Neural progenitor cell (in vitro differentiated cells): ENCODE data around the gene DNAJC1. TPM values are rescaled to one million over a fixed set of nuclear protein-coding genes. Genes with fewer than 3 reads are reported as not detected.

ENCODE experiments used
- DNase-seq: peaks from one replicate; pipeline ENCODE4 v3.0.0-alpha.2; 2016; ENCODE audit warnings: low spot score
- H2AFZ ChIP-seq: fragments of 200-600 bp; sonication (generic); replicated peaks from 2 replicates; pipeline ENCODE4 v1.6.1; 2016; ENCODE audit warnings: antibody characterized with exemption
- H3F3A ChIP-seq: fragments of 200-600 bp; sonication (generic); 2 replicates; pipeline ENCODE4 v1.6.1; 2016; ENCODE audit warnings: antibody characterized with exemption, low read depth
- H3K27ac ChIP-seq: fragments of 200-600 bp; sonication (generic); 2 replicates; pipeline ENCODE4 v1.5.1; 2016; ENCODE audit warnings: mild to moderate bottlenecking
- H3K27me3 ChIP-seq: fragments of 200-600 bp; sonication (generic); 2 replicates; pipeline ENCODE4 v1.6.1; 2016; ENCODE audit warnings: mild to moderate bottlenecking, moderate library complexity
- H3K36me3 ChIP-seq: fragments of 200-600 bp; sonication (generic); 2 replicates; pipeline ENCODE4 v1.5.1; 2016
- H3K4me1 ChIP-seq: fragments of 200-600 bp; sonication (generic); 2 replicates; pipeline ENCODE4 v1.6.1; 2016; ENCODE audit warnings: mixed run types
- H3K4me2 ChIP-seq: fragments of 200-600 bp; sonication (generic); 2 replicates; pipeline ENCODE4 v1.6.1; 2016
- H3K4me3 ChIP-seq: fragments of 200-600 bp; sonication (generic); 2 replicates; pipeline ENCODE4 v1.5.1; 2016
- H3K79me2 ChIP-seq: fragments of 200-600 bp; sonication (generic); 2 replicates; pipeline ENCODE4 v1.6.1; 2016; ENCODE audit warnings: low read depth
- H3K9ac ChIP-seq: fragments of 200-600 bp; sonication (generic); 2 replicates; pipeline ENCODE4 v1.6.1; 2016
- H3K9me3 ChIP-seq: fragments of 200-600 bp; sonication (generic); 2 replicates; pipeline ENCODE4 v1.5.1; 2016; ENCODE audit warnings: low read depth
- H4K20me1 ChIP-seq: fragments of 200-600 bp; sonication (generic); 2 replicates; pipeline ENCODE4 v1.6.1; 2016; ENCODE audit warnings: low read depth
- H3K27ac Mint-ChIP-seq: 3 replicates; pipeline ENCODE4 v1.8.0; 2021; ENCODE audit warnings: mixed read lengths
- H3K27me3 Mint-ChIP-seq: 2 replicates; pipeline ENCODE4 v1.8.0; 2022; ENCODE audit warnings: low read depth, mild to moderate bottlenecking, inconsistent platforms, moderate library complexity, mixed read lengths; ENCODE audit not compliant: insufficient read depth
- H3K36me3 Mint-ChIP-seq: 3 replicates; pipeline ENCODE4 v1.8.0; 2021; ENCODE audit warnings: mixed read lengths
- H3K4me1 Mint-ChIP-seq: 3 replicates; pipeline ENCODE4 v1.8.0; 2021; ENCODE audit warnings: mixed read lengths
- H3K4me3 Mint-ChIP-seq: 3 replicates; pipeline ENCODE4 v1.8.0; 2021; ENCODE audit warnings: mild to moderate bottlenecking, moderate library complexity, mixed read lengths
- H3K9me3 Mint-ChIP-seq: 3 replicates; pipeline ENCODE4 v1.8.0; 2020; ENCODE audit warnings: mixed read lengths
- CTCF ChIP-seq: fragments of 200-600 bp; sonication (generic); IDR thresholded peaks from 2 replicates; pipeline ENCODE4 v1.5.1; 2017; ENCODE audit warnings: antibody characterized with exemption, mild to moderate bottlenecking
- EZH2 ChIP-seq: fragments of 200-600 bp; sonication (generic); IDR thresholded peaks from 2 replicates; pipeline ENCODE4 v1.6.1; 2017; ENCODE audit warnings: antibody characterized with exemption, mild to moderate bottlenecking, moderate library complexity
- EZH2phosphoT487 ChIP-seq: fragments of 200-600 bp; sonication (generic); IDR thresholded peaks from 2 replicates; pipeline ENCODE4 v1.6.1; 2017; ENCODE audit warnings: antibody characterized with exemption
- total RNA-seq: library from RNA; depleted of rRNA; stranded (reverse); fragments of >200 nt; gene quantifications from 2 replicates; pipeline ENCODE4 v1.2.3, GENCODE V29; 2015; ENCODE audit warnings: low replicate concordance

Gene DNAJC1
- total RNA-seq, 1 donor from 2014 or later = 55.3 TPM

- H3K4me2 ChIP-seq = no peak overlapping the region
- no peaks in the 10 kb centered on the region for H3F3A ChIP-seq
- H3K9ac ChIP-seq = no peak overlapping the region
- H4K20me1 ChIP-seq = no peaks in the 10 kb centered on the region
- H3K27me3 ChIP-seq = no peaks in the 10 kb centered on the region
- Mint-ChIP-seq H3K27me3 (peaks cover 2% of the 10 kb centered on the region), H3K4me3 (no peak overlapping the region), H3K36me3 (no peaks in the 10 kb centered on the region), H3K4me1 (peaks cover 4% of the 10 kb centered on the region), H3K9me3 (peaks cover 4% of the 10 kb centered on the region), H3K27ac (no peak overlapping the region)
- DNase-seq = no peak
- H3K9me3 ChIP-seq = no peaks in the 10 kb centered on the region
- TF ChIP-seq EZH2phosphoT487 (no peak), CTCF (no peak), EZH2 (no peak)
- H3K27ac ChIP-seq = no peak overlapping the region
- H3K79me2 ChIP-seq = no peaks in the 10 kb centered on the region
- H3K36me3 ChIP-seq = no peaks in the 10 kb centered on the region
- H3K4me3 ChIP-seq = no peak overlapping the region
- no peak overlapping the region for H2AFZ ChIP-seq
- peaks cover 9% of the 10 kb centered on the region for H3K4me1 ChIP-seq
Observed at GRCh38 chr10:22047812-22048211, 44.3 kb upstream of the DNAJC1 start.

GRCh38 chr10:22043327-22043633, 39.8 kb upstream of the DNAJC1 start:
- Histone ChIP-seq H4K20me1 (no peaks in the 10 kb centered on the region), H3K4me1 (peaks cover 23% of the 10 kb centered on the region), H3K79me2 (no peaks in the 10 kb centered on the region), H3K27ac (no peak overlapping the region), H3K36me3 (no peaks in the 10 kb centered on the region), H3K9me3 (no peaks in the 10 kb centered on the region), H3F3A (no peaks in the 10 kb centered on the region), H2AFZ (peak overlapping the region; percentile 84), H3K27me3 (no peaks in the 10 kb centered on the region), H3K4me2 (no peak overlapping the region), H3K9ac (no peak overlapping the region), H3K4me3 (no peak overlapping the region)
- TF ChIP-seq EZH2 (no peak), CTCF (no peak), EZH2phosphoT487 (no peak)
- no peak for DNase-seq
- Mint-ChIP-seq H3K27me3 (peaks cover 2% of the 10 kb centered on the region), H3K4me3 (no peak overlapping the region), H3K27ac (no peak overlapping the region), H3K9me3 (peaks cover 3% of the 10 kb centered on the region), H3K4me1 (peaks cover 13% of the 10 kb centered on the region), H3K36me3 (no peaks in the 10 kb centered on the region)

DNA sequence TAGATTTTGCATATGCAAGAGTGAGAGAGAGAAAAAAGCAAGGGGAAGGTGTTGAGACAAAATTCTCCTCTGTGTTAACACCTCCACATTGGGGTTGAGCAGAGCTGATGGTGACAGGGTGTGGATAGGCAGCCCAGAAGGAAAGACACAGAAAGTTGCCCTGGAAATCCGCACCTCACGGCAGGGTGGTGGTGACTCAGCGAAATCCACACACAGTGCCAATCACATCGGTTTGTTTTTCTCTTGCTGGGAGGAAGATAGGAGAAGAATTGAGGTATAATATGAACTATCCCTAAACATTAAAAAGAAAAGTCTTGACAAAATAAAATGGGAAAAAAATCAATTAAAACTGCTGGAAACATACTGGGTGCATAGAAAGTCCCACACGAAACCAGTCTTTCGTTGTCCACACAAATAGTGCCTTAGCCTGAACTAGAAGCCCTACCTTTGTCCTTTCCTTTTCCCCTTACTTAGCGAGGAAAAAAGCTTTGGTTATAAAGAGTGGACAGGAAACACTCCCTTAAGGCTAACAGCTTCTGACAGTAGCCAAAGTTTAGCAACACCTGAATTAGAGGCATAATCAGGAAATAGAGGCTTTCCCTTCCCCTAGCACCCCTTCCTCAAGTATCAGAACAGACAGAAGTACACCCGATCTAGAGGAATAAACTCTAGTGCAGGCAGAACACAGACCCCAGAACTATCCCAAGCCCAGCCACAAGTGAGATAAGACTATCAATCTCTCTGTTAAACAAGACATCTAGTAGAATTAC, 39.2 kb upstream of the DNAJC1 start:
- no peaks in the 10 kb centered on the region for H3K27me3 ChIP-seq
- H3K27ac ChIP-seq = no peak overlapping the region
- H3F3A ChIP-seq = no peaks in the 10 kb centered on the region
- Mint-ChIP-seq H3K27ac (peak overlapping the region; percentile 7), H3K4me3 (no peak overlapping the region), H3K4me1 (peaks cover 13% of the 10 kb centered on the region), H3K27me3 (no peaks in the 10 kb centered on the region), H3K9me3 (peaks cover 3% of the 10 kb centered on the region), H3K36me3 (no peaks in the 10 kb centered on the region)
- H3K9ac ChIP-seq = no peak overlapping the region
- no peak overlapping the region for H3K4me3 ChIP-seq
- H3K4me2 ChIP-seq = peak overlapping the region; percentile 28
- peaks cover 23% of the 10 kb centered on the region for H3K4me1 ChIP-seq
- H3K9me3 ChIP-seq = no peaks in the 10 kb centered on the region
- H3K36me3 ChIP-seq = no peaks in the 10 kb centered on the region
- DNase-seq = peak; percentile 39
- TF ChIP-seq CTCF (no peak), EZH2phosphoT487 (no peak), EZH2 (no peak)
- no peaks in the 10 kb centered on the region for H3K79me2 ChIP-seq
- H2AFZ ChIP-seq = peak overlapping the region; percentile 84
- H4K20me1 ChIP-seq = no peaks in the 10 kb centered on the region
